Measurements from ENCODE around the gene HHIPL1. TPM values are rescaled to one million over a fixed set of nuclear protein-coding genes. Genes with fewer than 3 reads are reported as not detected.

Gene HHIPL1
- total RNA-seq, 4 donors from 2014 or later: 0.07 to 0.82 (median 0.14) TPM

GRCh38 chr14:99674776-99675381 is 29.9 kb downstream of the HHIPL1 start:
- DNase-seq: no peak
- no peaks in the 10 kb centered on the region for H3K9me3 ChIP-seq
- H3K4me3 ChIP-seq: no peak overlapping the region
- no peak overlapping the region for H3K27ac ChIP-seq
- ATAC-seq: no peak
- no peaks in the 10 kb centered on the region for H3K36me3 ChIP-seq
- no peaks in the 10 kb centered on the region for H3K27me3 ChIP-seq
- in situ Hi-C loops (cut with MboI; ENCODE audit: low sequenced_read_pairs in 4 of 4): no loop called here
- H3K4me1 ChIP-seq: no peaks in the 10 kb centered on the region
- no peak for TF ChIP-seq CTCF (IDR thresholded peaks at IDR 0.05 in 4 of 5, conservative IDR thresholded peaks at IDR 0.05 in 1 of 5)
- intact Hi-C loops (cut with DNase I; ENCODE audit: low total_unique reads): no loop called here

- Histone ChIP-seq H3K9me3 (no peaks in the 10 kb centered on the region), H3K4me1 (no peaks in the 10 kb centered on the region), H3K36me3 (no peaks in the 10 kb centered on the region), H3K27me3 (no peaks in the 10 kb centered on the region), H3K4me3 (no peak overlapping the region), H3K27ac (no peak overlapping the region)
- TF ChIP-seq CTCF (IDR thresholded peaks at IDR 0.05 in 4 of 5, conservative IDR thresholded peaks at IDR 0.05 in 1 of 5) (no peak), POLR2A (IDR thresholded peaks at IDR 0.05) (no peak)
- DNase-seq (no peak), ATAC-seq (no peak)
- intact Hi-C loops (cut with DNase I; ENCODE audit: low total_unique reads): no loop called here
- in situ Hi-C loops (cut with MboI; ENCODE audit: low sequenced_read_pairs in 4 of 4): no loop called here
Observed at GRCh38 chr14:99675382-99675835, 30.5 kb downstream of the HHIPL1 start.

GRCh38 chr14:99675951-99676350 is 31.0 kb downstream of the HHIPL1 start:
- intact Hi-C loops (cut with DNase I; ENCODE audit: low total_unique reads): no loop called here

DNA sequence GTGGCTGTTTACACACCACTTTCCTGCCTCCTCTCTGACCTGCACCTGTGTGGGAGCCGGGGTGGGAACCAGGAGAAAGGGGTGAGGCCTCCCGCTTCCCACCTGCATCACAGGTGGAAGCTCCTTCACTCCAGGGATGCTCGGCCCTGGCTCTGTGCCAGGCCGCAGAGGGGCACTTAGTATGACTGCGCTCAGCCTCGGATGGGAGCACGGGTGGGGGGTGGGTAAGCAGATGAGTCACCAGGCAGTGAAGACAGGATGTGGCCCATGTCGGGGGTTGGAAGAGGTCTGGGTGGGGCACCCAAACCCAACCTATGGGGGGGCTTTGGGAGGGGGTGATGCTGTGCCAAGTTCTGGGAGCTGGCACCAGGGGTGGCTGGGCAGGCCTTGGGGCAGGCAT is 31.7 kb downstream of the HHIPL1 start:
- intact Hi-C loops (cut with DNase I; ENCODE audit: low total_unique reads) (no loop called here), in situ Hi-C loops (cut with MboI; ENCODE audit: low sequenced_read_pairs in 4 of 4) (no loop called here)
- Histone ChIP-seq H3K27ac (no peak overlapping the region), H3K4me1 (no peaks in the 10 kb centered on the region), H3K4me3 (no peak overlapping the region), H3K9me3 (no peaks in the 10 kb centered on the region), H3K36me3 (no peaks in the 10 kb centered on the region), H3K27me3 (no peaks in the 10 kb centered on the region)
- no peak for TF ChIP-seq CTCF (IDR thresholded peaks at IDR 0.05 in 4 of 5, conservative IDR thresholded peaks at IDR 0.05 in 1 of 5)
- no peak for TF ChIP-seq POLR2A (IDR thresholded peaks at IDR 0.05)
- ATAC-seq (no peak), DNase-seq (no peak)

More at GRCh38 chr14:99675951-99676350, 31.0 kb downstream of the HHIPL1 start:
- Histone ChIP-seq H3K27me3 (no peaks in the 10 kb centered on the region), H3K4me1 (no peaks in the 10 kb centered on the region), H3K4me3 (no peak overlapping the region), H3K27ac (no peak overlapping the region), H3K9me3 (no peaks in the 10 kb centered on the region), H3K36me3 (no peaks in the 10 kb centered on the region)
- ATAC-seq: no peak
- in situ Hi-C loops (cut with MboI; ENCODE audit: low sequenced_read_pairs in 4 of 4): no loop called here
- no peak for DNase-seq
- TF ChIP-seq POLR2A (IDR thresholded peaks at IDR 0.05): no peak
- no peak for TF ChIP-seq CTCF (IDR thresholded peaks at IDR 0.05 in 4 of 5, conservative IDR thresholded peaks at IDR 0.05 in 1 of 5)
